Activated naive CD4-positive, alpha-beta T cell (primary cell): ENCODE results near the gene LGR5.

Experiments used
- DNase-seq, 4 experiments: peaks; one replicate each; lab custom pipeline; 2025; lab: John Stamatoyannopoulos, UW

Gene LGR5

DNA sequence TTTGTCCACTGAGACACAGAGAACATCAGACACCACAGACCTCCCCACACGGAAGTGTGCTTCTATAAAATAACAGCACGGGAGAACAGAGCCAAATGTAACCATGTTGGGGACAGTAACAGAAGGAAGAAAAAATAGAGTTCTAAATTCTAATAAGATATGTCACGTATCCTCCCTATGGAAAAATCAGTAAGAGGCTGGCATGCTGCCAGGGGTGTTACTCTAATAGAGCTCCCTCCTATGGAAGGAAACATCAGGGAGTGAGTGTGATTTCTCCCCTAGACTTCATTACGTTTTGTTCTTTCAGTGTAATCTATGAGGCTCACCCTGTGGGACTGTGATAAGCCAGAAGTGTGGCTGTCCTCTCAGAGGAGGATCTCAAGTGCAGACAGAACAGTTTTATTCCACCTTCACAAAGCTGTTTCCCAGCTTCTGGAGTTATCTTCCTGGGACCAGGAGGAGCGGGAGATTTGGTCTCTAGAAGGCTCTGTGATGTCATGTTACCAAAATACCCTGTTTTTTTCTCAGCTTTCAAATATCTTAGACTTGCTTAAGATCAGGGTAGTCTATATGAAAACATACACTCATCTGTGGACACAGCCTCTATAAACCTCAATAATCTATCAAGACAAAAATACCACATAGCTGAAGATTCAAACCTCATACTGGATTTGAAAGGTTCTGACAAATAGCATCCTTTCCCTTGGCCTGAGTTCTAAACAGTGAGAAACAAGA lies 154.8 kb downstream of the LGR5 start:
- DNase-seq: no peak

DNA sequence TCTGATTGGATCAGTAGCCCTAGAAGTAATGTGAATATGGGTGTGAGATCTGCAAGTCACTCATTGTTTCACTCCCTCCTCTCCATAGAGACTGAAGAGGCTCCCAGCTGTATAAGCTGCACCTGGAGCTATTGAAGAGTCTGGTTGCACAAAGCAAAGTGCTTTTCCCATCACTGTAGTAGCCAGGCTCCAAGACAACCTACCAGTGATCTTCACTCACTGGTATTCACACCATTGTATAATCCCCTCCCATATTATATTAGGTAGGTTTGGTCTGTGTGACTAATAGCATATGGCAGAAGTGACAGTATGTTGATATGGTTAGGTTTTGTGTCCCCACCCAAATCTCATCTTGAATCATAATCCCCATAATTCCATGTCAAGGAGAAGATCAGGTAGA lies 159.6 kb downstream of the LGR5 start:
- DNase-seq: no peak

DNA sequence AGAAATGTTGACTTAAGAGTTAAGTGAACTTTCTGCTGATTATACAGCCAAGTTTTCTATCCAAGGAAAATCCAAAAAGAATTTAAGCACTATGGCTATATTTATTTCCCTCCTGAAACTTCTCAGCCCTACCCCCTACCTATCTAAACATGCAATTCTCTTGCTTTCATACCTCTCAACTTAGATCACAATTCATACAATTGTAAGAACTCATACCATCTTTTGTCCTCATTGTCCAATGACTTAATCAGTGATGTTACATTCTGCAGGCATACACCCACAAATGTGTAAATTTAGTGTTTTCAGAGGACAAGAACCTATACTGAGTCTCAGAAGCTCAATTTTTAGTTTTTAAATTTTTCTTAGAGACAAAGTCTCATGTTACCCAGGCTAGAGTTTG lies 161.9 kb downstream of the LGR5 start:
- DNase-seq: no peak

DNA sequence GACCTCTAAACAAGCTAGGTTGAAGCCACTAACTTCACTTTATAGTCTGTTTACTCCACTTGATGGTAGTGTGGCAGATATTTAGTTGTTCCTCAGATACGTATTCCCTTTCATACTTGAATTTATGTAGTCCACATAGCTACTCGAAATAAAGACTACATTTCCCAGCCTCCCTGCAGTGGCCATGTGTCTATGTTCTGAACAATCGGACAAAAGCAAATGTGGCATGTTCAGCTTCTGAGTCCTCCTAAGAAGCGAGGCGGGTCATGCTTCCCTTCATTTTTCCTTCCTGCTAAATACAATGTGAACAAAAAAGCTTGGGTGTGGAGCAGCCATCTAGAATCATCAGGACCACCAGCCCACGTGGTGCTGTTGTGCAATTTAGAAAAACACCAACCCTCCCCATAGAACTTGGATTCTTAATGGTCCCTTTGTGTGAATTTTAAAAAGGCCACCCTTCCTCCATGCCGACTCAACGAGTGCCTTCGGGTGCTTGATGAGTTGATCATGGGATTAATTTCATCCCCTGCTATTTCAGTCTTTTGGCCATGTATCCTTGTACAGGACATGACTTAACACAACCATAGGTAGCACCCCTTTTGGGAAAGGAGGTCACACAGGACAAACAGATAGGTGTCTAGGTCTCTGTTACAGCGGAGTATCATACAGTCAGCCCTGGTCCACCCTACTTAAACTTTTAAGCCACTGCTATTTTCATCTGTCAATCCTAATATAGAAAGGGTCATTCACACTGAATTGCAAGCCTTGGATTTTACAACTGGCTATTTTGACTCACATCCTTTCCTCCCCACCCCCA lies 163.4 kb downstream of the LGR5 start:
- no peak for DNase-seq

DNA sequence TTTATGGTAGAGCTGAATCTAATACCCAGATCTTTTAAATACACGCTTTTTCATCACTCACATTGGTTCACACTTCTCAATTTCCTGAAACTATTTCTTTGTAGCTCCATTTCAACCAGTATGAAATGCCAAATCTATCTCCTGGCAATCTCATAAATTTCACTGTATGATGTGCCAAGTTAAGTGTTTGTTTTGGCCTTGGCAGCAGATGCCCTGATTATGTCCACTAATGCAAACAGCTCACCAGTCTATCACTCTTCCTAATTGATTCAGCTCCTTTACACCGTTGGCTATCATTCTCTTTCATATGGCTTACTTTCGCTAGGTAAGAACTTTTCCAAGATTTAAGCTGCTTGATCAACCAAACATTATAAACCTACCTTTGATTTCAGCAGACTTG lies 165.4 kb downstream of the LGR5 start:
- no peak for DNase-seq

DNA sequence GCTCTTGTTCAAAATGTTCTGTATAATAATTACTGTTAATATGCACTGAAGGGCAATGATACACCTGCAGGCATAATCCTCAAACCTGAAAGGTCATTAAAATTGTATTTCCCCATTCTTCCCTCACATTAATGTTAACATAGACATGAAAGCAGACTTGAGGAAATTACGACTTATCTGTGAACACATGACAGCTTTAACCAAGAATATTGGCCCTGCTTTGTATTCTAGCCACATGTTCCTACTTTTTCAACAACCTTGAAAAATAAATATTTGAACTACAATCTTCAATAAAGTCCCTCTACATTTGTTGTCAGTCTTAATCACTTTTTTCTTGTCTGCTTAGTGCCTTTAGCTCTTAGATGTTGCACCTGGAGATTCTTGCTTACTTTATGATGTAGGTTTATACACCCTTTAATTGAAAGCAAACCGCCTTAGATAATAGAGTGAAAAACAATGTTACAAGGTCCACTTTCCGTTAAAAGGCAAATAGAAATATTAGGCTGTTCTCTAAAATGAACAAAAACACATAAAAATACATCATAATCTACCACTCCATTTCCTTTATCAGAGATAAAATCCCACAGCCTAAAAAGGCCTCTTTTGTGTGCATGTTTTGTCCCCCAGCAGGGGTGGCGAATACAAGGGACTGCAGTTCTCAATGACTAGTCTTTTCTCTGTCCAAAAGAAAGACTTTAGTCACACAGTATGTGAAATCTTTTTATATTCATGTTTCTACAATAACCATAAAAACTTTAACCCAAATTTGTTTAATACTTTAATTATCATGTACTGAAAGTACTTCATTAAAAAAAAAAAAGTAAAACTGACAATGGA lies 168.1 kb downstream of the LGR5 start:
- DNase-seq: no peak

DNA sequence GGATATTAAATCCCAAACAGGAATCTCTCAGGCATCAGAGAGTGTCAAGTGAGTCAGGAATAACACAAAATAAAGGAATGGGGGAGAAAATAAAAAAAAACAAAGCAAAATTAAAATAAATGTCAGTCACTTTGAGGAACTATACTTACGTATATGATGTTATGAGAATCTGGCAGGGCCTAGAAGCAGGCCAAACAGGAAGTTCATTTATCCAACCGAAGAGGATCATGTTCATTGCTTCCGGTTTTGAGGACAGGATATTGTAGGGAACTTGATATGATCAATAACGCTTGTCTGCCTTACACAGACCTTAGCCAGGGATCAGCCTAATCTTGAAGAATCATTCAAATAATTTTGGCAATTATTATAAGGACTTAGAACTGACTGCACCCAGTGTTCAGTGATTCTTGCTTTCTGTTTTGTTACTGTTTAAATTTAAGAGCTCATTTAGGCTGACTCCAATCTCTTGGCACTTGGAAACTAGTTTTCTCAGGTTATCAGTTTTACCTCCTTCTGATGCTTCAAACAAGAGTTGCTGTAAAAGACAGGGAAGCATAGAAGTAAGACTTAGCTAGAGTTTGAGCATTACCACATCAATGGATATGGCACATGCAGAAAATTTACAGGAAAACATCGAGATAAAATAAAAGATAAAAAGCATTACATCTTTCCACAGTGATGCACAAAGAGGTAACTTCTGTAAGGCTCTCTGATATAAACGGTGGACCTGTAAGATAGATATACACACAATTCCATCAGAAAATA lies 170.6 kb downstream of the LGR5 start:
- no peak for DNase-seq

DNA sequence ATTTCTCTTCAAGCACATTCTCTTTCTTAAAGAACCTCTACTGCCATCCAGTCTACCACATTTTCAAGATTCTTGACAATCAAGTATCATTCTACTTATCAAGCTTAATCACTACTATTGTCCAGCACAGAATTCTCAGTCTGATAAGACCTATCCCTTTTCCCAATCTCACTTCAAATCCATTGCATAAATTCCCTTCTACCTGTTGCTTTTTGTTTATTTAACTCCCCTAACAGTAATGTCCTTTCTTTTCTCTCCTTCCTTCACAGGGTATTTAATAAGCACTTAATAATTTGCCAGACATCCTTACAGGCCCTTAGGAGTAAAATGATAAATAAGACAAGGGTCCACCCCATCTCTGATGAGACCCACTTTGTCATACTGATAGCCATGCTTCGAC lies 182.3 kb downstream of the LGR5 start:
- DNase-seq: no peak

DNA sequence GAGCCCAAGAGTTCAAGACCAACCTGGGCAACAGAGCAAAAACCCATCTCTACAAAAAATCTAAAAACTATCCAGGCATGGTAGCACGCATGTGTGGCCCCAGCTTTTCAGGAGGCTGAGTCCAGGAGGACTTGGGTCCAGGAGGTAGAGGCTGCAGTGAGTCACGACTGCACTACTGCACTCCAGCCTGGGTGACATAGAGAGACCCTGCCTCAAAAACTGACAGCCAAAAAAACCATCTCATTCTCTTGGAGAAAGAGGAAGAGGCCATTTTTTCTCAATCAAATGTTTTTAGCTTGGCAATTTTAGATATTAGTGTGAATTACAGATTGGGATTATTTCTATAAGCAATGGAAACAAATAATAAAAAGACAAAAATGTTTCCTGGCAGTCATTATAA lies 185.9 kb downstream of the LGR5 start:
- DNase-seq: no peak

DNA sequence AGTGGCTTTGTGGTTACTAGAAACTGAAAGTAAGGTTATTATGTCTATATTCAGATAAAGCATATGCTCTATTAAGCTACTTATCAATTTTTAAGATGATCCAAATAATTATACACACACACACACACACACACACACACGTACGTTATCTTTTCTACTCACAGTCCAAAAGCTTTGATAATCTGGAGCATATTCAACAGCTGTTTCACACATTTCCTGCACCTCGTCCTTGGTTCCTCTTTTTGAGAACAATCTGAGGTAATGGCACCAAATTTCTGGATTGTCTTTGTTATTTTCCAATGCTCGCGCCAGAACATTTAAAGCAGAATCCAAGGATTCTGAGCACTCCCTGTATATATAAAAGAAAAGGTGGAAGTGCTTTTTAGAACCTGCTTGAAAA lies 186.5 kb downstream of the LGR5 start:
- no peak for DNase-seq

DNA sequence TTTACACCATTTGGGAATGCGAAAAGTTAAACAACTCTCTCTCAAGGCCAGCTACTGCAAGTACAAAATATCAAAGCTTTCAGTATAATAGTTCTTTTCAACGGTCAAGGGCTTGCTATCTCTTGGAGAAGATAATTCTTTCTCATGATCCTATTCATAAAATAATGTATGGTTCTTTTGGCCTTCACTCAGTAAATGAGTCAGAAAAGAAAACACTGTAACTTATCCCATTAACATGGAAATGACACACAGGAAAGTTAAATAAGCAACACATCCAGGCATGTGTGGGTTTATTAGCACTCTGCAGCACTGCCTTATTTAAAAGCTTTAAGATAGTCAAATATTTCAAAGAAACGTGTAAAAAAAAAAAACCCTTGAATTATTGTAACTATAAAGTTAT lies 187.2 kb downstream of the LGR5 start:
- DNase-seq: no peak

DNA sequence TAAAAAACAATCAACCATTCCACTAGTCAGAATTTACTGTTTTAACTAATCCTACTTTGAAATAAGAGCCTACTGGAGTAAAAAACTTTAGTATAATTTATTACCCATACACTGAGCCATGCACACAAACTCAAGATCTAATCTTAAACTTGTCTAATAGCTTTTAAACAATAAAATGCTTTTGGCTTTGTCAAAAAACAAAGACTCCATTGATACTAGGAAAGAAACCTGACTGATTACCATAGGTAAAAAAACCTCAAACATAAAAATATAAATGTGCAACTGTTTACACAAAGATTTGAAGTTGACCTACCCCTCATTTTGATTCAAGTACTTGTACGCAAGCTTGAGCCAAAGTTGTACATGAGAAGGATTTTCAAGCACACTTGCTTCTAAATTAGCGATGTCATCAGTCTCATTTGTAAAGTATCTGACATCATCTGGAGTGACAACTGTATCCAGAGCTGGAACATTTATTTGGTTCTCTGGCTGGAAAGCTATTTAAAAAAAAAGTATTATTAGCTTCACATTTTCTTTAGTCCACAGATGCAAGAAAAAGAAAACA lies 187.9 kb downstream of the LGR5 start:
- no peak for DNase-seq
